Natural killer cell (primary cell): ENCODE measurements around the gene CDK14. TPM values are rescaled to one million over a fixed set of nuclear protein-coding genes. Genes with fewer than 3 reads are reported as not detected.
"Not testable (repeated sequence)": the region's sequence is repeated elsewhere in the genome, so short reads cannot be mapped to it uniquely, and the experiment has no call there.

Source experiments
- ATAC-seq, 3 donors: fragments of 150-1000 bp in 2 of 3; fragments of 200-7000 bp in 1 of 3; cut with Tn5 transposase; 1 replicate in 1 of 3; 2 replicates in 2 of 3; pipeline ENCODE4 v1.10.0; 2021; ENCODE audit warnings: mild to moderate bottlenecking in 2 of 3, moderate library complexity in 2 of 3
- DNase-seq, 2 donors: peaks; one replicate each; pipeline versions ENCODE4 v3.0.0 to v3.0.0-alpha.2; 2013 to 2021; ENCODE audit warnings: mixed read lengths in 1 of 2
- H3K27ac ChIP-seq: one replicate; pipeline ENCODE4 v1.5.1; 2013; ENCODE audit warnings: mild to moderate bottlenecking, low read length
- H3K27me3 ChIP-seq: one replicate; pipeline ENCODE4 v1.6.1; 2013; ENCODE audit warnings: low read length; ENCODE audit not compliant: control insufficient read depth, insufficient read depth
- H3K36me3 ChIP-seq: one replicate; pipeline ENCODE4 v1.6.1; 2013; ENCODE audit warnings: low read length; ENCODE audit not compliant: control insufficient read depth, insufficient read depth
- H3K4me1 ChIP-seq: one replicate; pipeline ENCODE4 v1.6.1; 2013; ENCODE audit warnings: low read length; ENCODE audit not compliant: control insufficient read depth, insufficient read depth
- H3K4me3 ChIP-seq: one replicate; pipeline ENCODE4 v1.5.1; 2013; ENCODE audit warnings: low read length
- H3K9me3 ChIP-seq: one replicate; pipeline ENCODE4 v1.6.1; 2013; ENCODE audit warnings: low read length; ENCODE audit not compliant: control insufficient read depth, insufficient read depth
- H3K27ac Mint-ChIP-seq, 2 donors: one replicate each; pipeline ENCODE4 v1.8.0; 2022; ENCODE audit warnings: mild to moderate bottlenecking in 2 of 2, mixed read lengths in 2 of 2, moderate library complexity in 1 of 2
- H3K27me3 Mint-ChIP-seq, 2 donors: one replicate each; pipeline ENCODE4 v1.8.0; 2022; ENCODE audit warnings: low read depth in 2 of 2, mixed read lengths in 2 of 2
- H3K36me3 Mint-ChIP-seq: one replicate; pipeline ENCODE4 v1.8.0; 2022; ENCODE audit warnings: mixed read lengths
- H3K4me1 Mint-ChIP-seq, 2 donors: one replicate each; pipeline ENCODE4 v1.8.0; 2022; ENCODE audit warnings: mixed read lengths in 2 of 2
- H3K4me3 Mint-ChIP-seq: one replicate; pipeline ENCODE4 v1.8.0; 2022; ENCODE audit warnings: mild to moderate bottlenecking, moderate library complexity, mixed read lengths
- H3K9me3 Mint-ChIP-seq, 2 donors: one replicate each; pipeline ENCODE4 v1.8.0; 2022; ENCODE audit warnings: mixed read lengths in 2 of 2
- WGBS: methylation state at CpG from one replicate; pipeline ENCODE4 v1.1.7; 2013; ENCODE audit warnings: missing lambda C conversion rate; ENCODE audit not compliant: insufficient coverage; 5-methylcytosine and 5-hydroxymethylcytosine counted together
- intact Hi-C: fragments of 100-400 bp; cut with micrococcal nuclease; formaldehyde crosslinking; loops from one replicate; pipeline ENCODE4 v1.14.2; 2022
- total RNA-seq, 4 donors: library from RNA; stranded (reverse); fragments of 120-200 nt in 1 of 4; gene quantifications; one replicate each; pipeline versions ENCODE4 v1.2.3 to v1.2.4, GENCODE V29; 2013 to 2022
- TF ChIP-seq, protein P1 (sequence below): fragments of 200-600 bp; IDR thresholded peaks from one replicate; pipeline ENCODE4 v1.8.0; 2022; ENCODE audit warnings: antibody characterized with exemption

CDK14 gene
- total RNA-seq, 3 donors from 2014 or later (not counting 1 experiment from before 2014, with no cell fraction given) = 1.2 to 12.5 (median 1.9) TPM

DNA sequence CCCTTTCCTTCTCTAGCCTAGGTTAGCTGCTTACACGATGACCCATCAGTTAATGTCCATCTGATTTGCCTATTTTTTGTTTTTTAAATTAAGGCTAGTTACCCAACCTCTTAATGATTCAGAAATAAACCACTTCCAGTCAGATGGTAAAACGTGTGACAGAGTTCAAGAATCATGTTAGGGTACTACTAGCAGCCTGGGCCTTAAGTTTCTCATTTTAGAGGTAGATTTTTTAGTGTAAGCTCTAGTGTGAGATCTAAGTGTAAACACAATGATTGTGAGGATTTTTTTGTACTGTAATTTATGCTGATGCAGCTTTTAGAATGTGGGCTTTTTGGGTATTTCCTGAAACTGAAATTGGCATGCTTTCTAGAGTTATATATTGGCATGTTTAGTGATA is 130.0 kb downstream of the CDK14 start:
- no peaks in the 10 kb centered on the region for H3K27me3 ChIP-seq
- Mint-ChIP-seq H3K27me3 (no peaks in the 10 kb centered on the region), H3K27ac (no peak overlapping the region), H3K9me3 (peaks cover 0 to 15% of the 10 kb centered on the region in 2 donors), H3K4me3 (no peak overlapping the region), H3K4me1 (no peaks in the 10 kb centered on the region), H3K36me3 (no peaks in the 10 kb centered on the region)
- no peak overlapping the region for H3K27ac ChIP-seq
- intact Hi-C loops = no loop called here
- DNase-seq = no peak
- no peaks in the 10 kb centered on the region for H3K36me3 ChIP-seq
- no peak for ATAC-seq
- no peaks in the 10 kb centered on the region for H3K4me1 ChIP-seq
- H3K9me3 ChIP-seq = no peaks in the 10 kb centered on the region
- no peak overlapping the region for H3K4me3 ChIP-seq
- TF ChIP-seq, protein P1, sequence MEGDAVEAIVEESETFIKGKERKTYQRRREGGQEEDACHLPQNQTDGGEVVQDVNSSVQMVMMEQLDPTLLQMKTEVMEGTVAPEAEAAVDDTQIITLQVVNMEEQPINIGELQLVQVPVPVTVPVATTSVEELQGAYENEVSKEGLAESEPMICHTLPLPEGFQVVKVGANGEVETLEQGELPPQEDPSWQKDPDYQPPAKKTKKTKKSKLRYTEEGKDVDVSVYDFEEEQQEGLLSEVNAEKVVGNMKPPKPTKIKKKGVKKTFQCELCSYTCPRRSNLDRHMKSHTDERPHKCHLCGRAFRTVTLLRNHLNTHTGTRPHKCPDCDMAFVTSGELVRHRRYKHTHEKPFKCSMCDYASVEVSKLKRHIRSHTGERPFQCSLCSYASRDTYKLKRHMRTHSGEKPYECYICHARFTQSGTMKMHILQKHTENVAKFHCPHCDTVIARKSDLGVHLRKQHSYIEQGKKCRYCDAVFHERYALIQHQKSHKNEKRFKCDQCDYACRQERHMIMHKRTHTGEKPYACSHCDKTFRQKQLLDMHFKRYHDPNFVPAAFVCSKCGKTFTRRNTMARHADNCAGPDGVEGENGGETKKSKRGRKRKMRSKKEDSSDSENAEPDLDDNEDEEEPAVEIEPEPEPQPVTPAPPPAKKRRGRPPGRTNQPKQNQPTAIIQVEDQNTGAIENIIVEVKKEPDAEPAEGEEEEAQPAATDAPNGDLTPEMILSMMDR = no peak
- 32% methylated on average over 2 of the region's 2 CpGs for WGBS

DNA sequence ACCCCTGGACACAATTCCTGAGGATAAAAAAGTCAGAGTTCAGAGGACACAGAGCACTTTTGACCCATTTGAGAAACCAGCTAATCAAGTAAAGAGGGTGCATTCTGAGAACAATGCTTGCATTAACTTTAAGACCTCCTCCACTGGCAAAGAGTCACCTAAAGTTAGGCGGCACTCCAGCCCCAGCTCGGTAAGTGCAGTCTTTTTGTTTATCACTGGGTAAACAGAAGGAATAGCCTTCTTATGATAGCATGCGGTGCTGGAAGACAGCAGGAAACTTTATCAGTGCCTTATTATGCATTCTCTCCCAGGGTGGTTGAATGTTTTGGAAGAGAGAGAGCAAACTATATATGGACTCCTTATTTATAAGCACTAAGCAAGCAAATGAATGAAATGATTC is 130.5 kb downstream of the CDK14 start:
- Mint-ChIP-seq H3K27ac (no peak overlapping the region), H3K4me3 (no peak overlapping the region), H3K4me1 (no peaks in the 10 kb centered on the region), H3K27me3 (no peaks in the 10 kb centered on the region), H3K36me3 (no peaks in the 10 kb centered on the region), H3K9me3 (peaks cover 0 to 15% of the 10 kb centered on the region in 2 donors)
- no peaks in the 10 kb centered on the region for H3K36me3 ChIP-seq
- intact Hi-C loops = no loop called here
- no peak overlapping the region for H3K4me3 ChIP-seq
- DNase-seq = no peak
- ATAC-seq = no peak
- no peaks in the 10 kb centered on the region for H3K9me3 ChIP-seq
- no peaks in the 10 kb centered on the region for H3K4me1 ChIP-seq
- TF ChIP-seq, protein P1 = no peak
- no peaks in the 10 kb centered on the region for H3K27me3 ChIP-seq
- no peak overlapping the region for H3K27ac ChIP-seq
- 85% methylated on average over 3 of the region's 3 CpGs for WGBS

- no peak for DNase-seq
- Mint-ChIP-seq H3K9me3 (peaks cover 0 to 15% of the 10 kb centered on the region in 2 donors), H3K4me3 (no peak overlapping the region), H3K27ac (no peak overlapping the region), H3K4me1 (no peaks in the 10 kb centered on the region), H3K36me3 (no peaks in the 10 kb centered on the region), H3K27me3 (no peaks in the 10 kb centered on the region)
- Histone ChIP-seq H3K4me3 (no peak overlapping the region), H3K27ac (no peak overlapping the region), H3K9me3 (no peaks in the 10 kb centered on the region), H3K27me3 (no peaks in the 10 kb centered on the region), H3K36me3 (no peaks in the 10 kb centered on the region), H3K4me1 (no peaks in the 10 kb centered on the region)
- no peak for ATAC-seq
- intact Hi-C loops = no loop called here
- TF ChIP-seq, protein P1 = no peak
Measured at GRCh38 chr7:90727412-90727811, 131.3 kb downstream of the CDK14 start.

DNA sequence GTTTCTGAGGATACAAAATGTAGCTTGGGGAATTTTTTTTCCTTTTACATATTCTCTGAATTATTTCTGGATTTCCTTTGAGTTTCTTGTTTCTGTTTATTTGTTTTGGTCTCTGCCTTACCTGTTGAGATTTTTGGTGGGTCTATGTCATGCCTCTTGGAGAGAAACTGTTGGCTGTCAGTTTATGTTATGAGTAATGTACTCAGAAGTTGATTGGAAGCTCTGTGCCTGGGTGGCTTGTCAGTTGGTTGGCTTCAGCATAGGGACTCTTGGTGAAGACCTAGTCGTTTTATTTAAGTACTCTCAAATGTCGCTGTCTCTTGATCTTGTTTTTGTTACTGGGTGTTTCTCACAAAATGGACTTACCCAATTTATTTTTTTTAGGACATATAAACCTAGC is 132.4 kb downstream of the CDK14 start:
- Histone ChIP-seq H3K36me3 (no peaks in the 10 kb centered on the region), H3K9me3 (no peaks in the 10 kb centered on the region), H3K27ac (no peak overlapping the region), H3K4me3 (no peak overlapping the region), H3K4me1 (no peaks in the 10 kb centered on the region), H3K27me3 (no peaks in the 10 kb centered on the region)
- intact Hi-C loops = no loop called here
- peaks cover 7 to 24% of the 10 kb centered on the region in 2 donors for H3K9me3 Mint-ChIP-seq
- H3K36me3 Mint-ChIP-seq = no peaks in the 10 kb centered on the region
- no peak overlapping the region for H3K27ac Mint-ChIP-seq
- DNase-seq = no peak
- no peaks in the 10 kb centered on the region for H3K27me3 Mint-ChIP-seq
- no peak overlapping the region for H3K4me3 Mint-ChIP-seq
- no peaks in the 10 kb centered on the region for H3K4me1 Mint-ChIP-seq
- WGBS = 88% methylated on average over 2 of the region's 2 CpGs
- TF ChIP-seq, protein P1 = no peak
- ATAC-seq = no peak

- H3K9me3 ChIP-seq, H3K27me3 Mint-ChIP-seq, H3K27ac ChIP-seq, H3K27me3 ChIP-seq, ATAC-seq, H3K4me3 ChIP-seq, DNase-seq, H3K4me1 Mint-ChIP-seq, H3K36me3 Mint-ChIP-seq, H3K4me3 Mint-ChIP-seq, intact Hi-C loops, H3K36me3 ChIP-seq, H3K27ac Mint-ChIP-seq, H3K4me1 ChIP-seq: not testable (repeated sequence)
- H3K9me3 Mint-ChIP-seq = peaks cover 11 to 18% of the 10 kb centered on the region in 2 donors
- 88% methylated on average over 20 of the region's 20 CpGs for WGBS
Measured at GRCh38 chr7:90735611-90736280, 139.6 kb downstream of the CDK14 start.
